Mononuclear cell (primary cell): ENCODE results near the gene ASB3. TPM values are rescaled to one million over a fixed set of nuclear protein-coding genes. Genes with fewer than 3 reads are reported as not detected.
"Not testable (repeated sequence)": the region's sequence is repeated elsewhere in the genome, so short reads cannot be mapped to it uniquely, and the experiment has no call there.

Experiments used
- H3K27me3 ChIP-seq: 2 replicates; pipeline ENCODE4 v1.6.0; 2011; ENCODE audit warnings: low read length, control low read depth; ENCODE audit not compliant: insufficient read depth
- H3K4me1 ChIP-seq: 2 replicates; pipeline ENCODE4 v1.5.1; 2011; ENCODE audit warnings: mild to moderate bottlenecking, low read length, control low read depth; ENCODE audit not compliant: insufficient read depth
- H3K4me3 ChIP-seq: 2 replicates; pipeline ENCODE4 v1.5.1; 2011; ENCODE audit warnings: mild to moderate bottlenecking, low read length, moderate library complexity
- H3K9me3 ChIP-seq: 2 replicates; pipeline ENCODE4 v1.5.1; 2011; ENCODE audit warnings: low read depth, mild to moderate bottlenecking, control low read depth, low read length
- total RNA-seq: library from RNA; depleted of rRNA; stranded (reverse); fragments of >200 nt; gene quantifications from one replicate; pipeline ENCODE4 v1.2.3, GENCODE V29; 2012

The ASB3 gene
- total RNA-seq, 1 donor: 33.7 TPM

GRCh38 chr2:53729143-53729762 is 57.5 kb downstream of the ASB3 start:
- no peaks in the 10 kb centered on the region for H3K27me3 ChIP-seq
- H3K4me3 ChIP-seq: no peak overlapping the region
- no peaks in the 10 kb centered on the region for H3K4me1 ChIP-seq
- no peaks in the 10 kb centered on the region for H3K9me3 ChIP-seq

- Histone ChIP-seq H3K27me3 (no peaks in the 10 kb centered on the region), H3K4me3 (no peak overlapping the region), H3K9me3 (no peaks in the 10 kb centered on the region), H3K4me1 (no peaks in the 10 kb centered on the region)
Measured at GRCh38 chr2:53727921-53728320, 58.8 kb downstream of the ASB3 start.

GRCh38 chr2:53725662-53726061 is 61.1 kb downstream of the ASB3 start:
- Histone ChIP-seq H3K27me3 (no peaks in the 10 kb centered on the region), H3K4me1 (no peaks in the 10 kb centered on the region), H3K9me3 (no peaks in the 10 kb centered on the region), H3K4me3 (no peak overlapping the region)

GRCh38 chr2:53724536-53724935 is 62.2 kb downstream of the ASB3 start:
- no peak overlapping the region for H3K4me3 ChIP-seq
- H3K9me3 ChIP-seq: no peaks in the 10 kb centered on the region
- no peaks in the 10 kb centered on the region for H3K4me1 ChIP-seq

GRCh38 chr2:53720944-53721343 is 65.8 kb downstream of the ASB3 start:
- not testable (repeated sequence) for H3K4me3 ChIP-seq, H3K9me3 ChIP-seq, H3K27me3 ChIP-seq, H3K4me1 ChIP-seq

More at GRCh38 chr2:53724536-53724935, 62.2 kb downstream of the ASB3 start:
- H3K27me3 ChIP-seq: no peaks in the 10 kb centered on the region

GRCh38 chr2:53715568-53715967 is 71.2 kb downstream of the ASB3 start:
- H3K27me3 ChIP-seq: no peaks in the 10 kb centered on the region
- H3K4me1 ChIP-seq: no peaks in the 10 kb centered on the region
- no peaks in the 10 kb centered on the region for H3K9me3 ChIP-seq
- H3K4me3 ChIP-seq: no peak overlapping the region

- no peaks in the 10 kb centered on the region for H3K4me1 ChIP-seq
- no peak overlapping the region for H3K4me3 ChIP-seq
- H3K27me3 ChIP-seq: no peaks in the 10 kb centered on the region
- H3K9me3 ChIP-seq: no peaks in the 10 kb centered on the region
Measured at GRCh38 chr2:53711271-53711780, 75.4 kb downstream of the ASB3 start.

GRCh38 chr2:53708988-53709387 is 77.8 kb downstream of the ASB3 start:
- H3K4me1 ChIP-seq: no peaks in the 10 kb centered on the region
- H3K27me3 ChIP-seq: no peaks in the 10 kb centered on the region
- H3K9me3 ChIP-seq: no peaks in the 10 kb centered on the region
- H3K4me3 ChIP-seq: no peak overlapping the region

GRCh38 chr2:53701221-53701620 is 85.5 kb downstream of the ASB3 start:
- H3K27me3 ChIP-seq: no peaks in the 10 kb centered on the region
- H3K4me3 ChIP-seq: no peak overlapping the region
- H3K4me1 ChIP-seq: no peaks in the 10 kb centered on the region
- no peaks in the 10 kb centered on the region for H3K9me3 ChIP-seq

GRCh38 chr2:53697686-53698085 is 89.1 kb downstream of the ASB3 start:
- Histone ChIP-seq H3K4me3 (no peak overlapping the region), H3K4me1 (no peaks in the 10 kb centered on the region), H3K9me3 (no peaks in the 10 kb centered on the region), H3K27me3 (no peaks in the 10 kb centered on the region)

- Histone ChIP-seq H3K4me3 (no peak overlapping the region), H3K27me3 (no peaks in the 10 kb centered on the region)
Measured at GRCh38 chr2:53697092-53697491, 89.7 kb downstream of the ASB3 start.

GRCh38 chr2:53695575-53695974 is 91.2 kb downstream of the ASB3 start:
- Histone ChIP-seq H3K4me1 (no peaks in the 10 kb centered on the region), H3K4me3 (no peak overlapping the region), H3K9me3 (no peaks in the 10 kb centered on the region), H3K27me3 (no peaks in the 10 kb centered on the region)

More at GRCh38 chr2:53697092-53697491, 89.7 kb downstream of the ASB3 start:
- H3K4me1 ChIP-seq: no peaks in the 10 kb centered on the region
- no peaks in the 10 kb centered on the region for H3K9me3 ChIP-seq

- no peak overlapping the region for H3K4me3 ChIP-seq
- no peaks in the 10 kb centered on the region for H3K9me3 ChIP-seq
- no peaks in the 10 kb centered on the region for H3K27me3 ChIP-seq
- no peaks in the 10 kb centered on the region for H3K4me1 ChIP-seq
Measured at GRCh38 chr2:53694096-53694771, 92.5 kb downstream of the ASB3 start.

GRCh38 chr2:53690876-53691275 is 95.9 kb downstream of the ASB3 start:
- no peak overlapping the region for H3K4me3 ChIP-seq
- no peaks in the 10 kb centered on the region for H3K4me1 ChIP-seq
- H3K9me3 ChIP-seq: no peaks in the 10 kb centered on the region
- H3K27me3 ChIP-seq: no peaks in the 10 kb centered on the region

- Histone ChIP-seq H3K9me3 (no peaks in the 10 kb centered on the region), H3K27me3 (no peaks in the 10 kb centered on the region), H3K4me1 (no peaks in the 10 kb centered on the region), H3K4me3 (no peak overlapping the region)
Measured at GRCh38 chr2:53672881-53673522, 113.8 kb downstream of the ASB3 start.
